C4-2B (cell line): Measurements from ENCODE around the gene ANXA6.

Experiments used
- H3K27ac ChIP-seq: fragments of 450-650 bp; 2 replicates; pipeline ENCODE4 v1.5.1; 2017
- CTCF ChIP-seq: fragments of 450-650 bp; conservative IDR thresholded peaks from 2 replicates; pipeline ENCODE4 v1.5.1; 2017; ENCODE audit warnings: mild to moderate bottlenecking
- ZFX ChIP-seq: fragments of 450-650 bp; IDR thresholded peaks from 2 replicates; pipeline ENCODE4 v1.6.1; 2017

ANXA6 gene

GRCh38 chr5:151186052-151186451 is 28.5 kb upstream of the ANXA6 start:
- H3K27ac ChIP-seq = no peak overlapping the region
- TF ChIP-seq CTCF (no peak), ZFX (no peak)

GRCh38 chr5:151184316-151185042 is 26.9 kb upstream of the ANXA6 start:
- TF ChIP-seq ZFX (no peak), CTCF (no peak)
- H3K27ac ChIP-seq = no peak overlapping the region

GRCh38 chr5:151183456-151184245 is 26.1 kb upstream of the ANXA6 start:
- no peak for TF ChIP-seq CTCF
- no peak for TF ChIP-seq ZFX
- H3K27ac ChIP-seq = no peak overlapping the region

- H3K27ac ChIP-seq = no peak overlapping the region
- TF ChIP-seq ZFX = no peak
- no peak for TF ChIP-seq CTCF
Observed at GRCh38 chr5:151182976-151183375, 25.4 kb upstream of the ANXA6 start.

GRCh38 chr5:151182524-151182900 is 24.9 kb upstream of the ANXA6 start:
- H3K27ac ChIP-seq = no peak overlapping the region
- no peak for TF ChIP-seq CTCF
- no peak for TF ChIP-seq ZFX

GRCh38 chr5:151181818-151182523 is 24.4 kb upstream of the ANXA6 start:
- TF ChIP-seq CTCF (no peak), ZFX (no peak)
- H3K27ac ChIP-seq = no peak overlapping the region

- TF ChIP-seq CTCF = no peak
- TF ChIP-seq ZFX = no peak
- no peak overlapping the region for H3K27ac ChIP-seq
Observed at GRCh38 chr5:151180291-151180690, 22.7 kb upstream of the ANXA6 start.
